Activated gamma-delta T cell (primary cell): ENCODE measurements around the gene TBL3.
"Not testable (repeated sequence)": the region's sequence is repeated elsewhere in the genome, so short reads cannot be mapped to it uniquely, and the experiment has no call there.

Source experiments
- DNase-seq: peaks from one replicate; lab custom pipeline; 2025; lab: John Stamatoyannopoulos, UW
- total RNA-seq, 2 donors: gene quantifications; one replicate each; lab custom pipeline; 2026; lab: John Stamatoyannopoulos, UW

The TBL3 gene
- 42.4 to 42.8 reads per million in 2 donors for total RNA-seq

- DNase-seq = peak; percentile 97
Observed at GRCh38 chr16:1971796-1972489, at the start of gene TBL3. TBL3 (plus strand) TSS chr16:1972053; CDS start chr16:1972165, 112 bp downstream.

DNA sequence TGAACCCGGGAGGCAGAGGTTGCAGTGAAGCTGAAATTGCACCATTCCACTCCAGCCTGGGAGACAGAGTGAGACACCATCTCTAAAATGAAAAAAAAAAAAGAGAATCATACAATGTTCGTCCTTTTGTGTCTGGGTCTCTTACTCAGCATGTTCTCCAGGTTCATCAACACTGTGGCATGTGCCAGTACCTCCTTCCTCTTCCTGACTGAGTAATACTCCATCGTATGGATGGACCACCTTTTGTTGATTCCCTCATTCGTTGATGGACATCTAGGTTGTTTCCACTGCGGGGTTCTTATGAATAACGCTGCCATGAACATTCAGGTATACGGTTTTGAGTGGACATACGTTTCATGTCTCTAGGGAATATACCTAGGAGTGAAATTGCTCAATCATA lies 49.5 kb upstream of the TBL3 start:
- DNase-seq = no peak

- no peak for DNase-seq
Observed at GRCh38 chr16:1923299-1924034, 48.4 kb upstream of the TBL3 start.

- no peak for DNase-seq
Observed at GRCh38 chr16:1924095-1924494, 47.8 kb upstream of the TBL3 start.

GRCh38 chr16:1926271-1926670 lies 45.6 kb upstream of the TBL3 start:
- no peak for DNase-seq

- DNase-seq = no peak
Observed at GRCh38 chr16:1929105-1929504, 42.7 kb upstream of the TBL3 start.

GRCh38 chr16:1929578-1930337 lies 42.1 kb upstream of the TBL3 start:
- DNase-seq = peak; percentile 87

GRCh38 chr16:1930338-1930720 lies 41.5 kb upstream of the TBL3 start:
- DNase-seq = no peak

- DNase-seq = no peak
Observed at GRCh38 chr16:1932050-1933028, 39.5 kb upstream of the TBL3 start.

GRCh38 chr16:1933097-1933661 lies 38.7 kb upstream of the TBL3 start:
- DNase-seq = no peak

DNA sequence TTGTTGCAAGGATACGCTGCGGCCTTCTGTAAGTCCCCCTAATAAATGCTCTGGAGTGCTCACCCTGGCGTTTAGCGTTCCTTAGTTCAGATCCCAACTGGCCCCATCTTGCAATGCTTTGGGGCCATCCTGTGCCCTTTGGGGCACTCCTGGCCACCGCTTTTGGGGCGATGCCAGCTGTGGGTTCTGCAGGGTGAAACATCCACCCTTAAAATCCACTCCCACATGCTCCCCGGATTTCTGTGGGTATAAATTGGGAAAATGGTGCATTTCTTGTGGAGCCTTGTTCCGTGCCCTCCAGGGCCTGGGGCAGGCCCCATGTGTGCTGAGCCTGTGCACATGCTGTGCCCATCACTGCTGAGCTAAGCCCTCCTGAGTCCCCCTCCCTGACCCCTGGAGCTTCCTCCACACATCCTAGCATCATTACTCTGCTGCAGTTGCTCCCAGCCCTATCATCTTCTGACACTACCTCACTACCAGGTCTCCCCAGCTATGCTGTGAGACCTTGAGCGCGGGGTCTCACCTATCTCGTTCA lies 34.8 kb upstream of the TBL3 start:
- DNase-seq = no peak

DNA sequence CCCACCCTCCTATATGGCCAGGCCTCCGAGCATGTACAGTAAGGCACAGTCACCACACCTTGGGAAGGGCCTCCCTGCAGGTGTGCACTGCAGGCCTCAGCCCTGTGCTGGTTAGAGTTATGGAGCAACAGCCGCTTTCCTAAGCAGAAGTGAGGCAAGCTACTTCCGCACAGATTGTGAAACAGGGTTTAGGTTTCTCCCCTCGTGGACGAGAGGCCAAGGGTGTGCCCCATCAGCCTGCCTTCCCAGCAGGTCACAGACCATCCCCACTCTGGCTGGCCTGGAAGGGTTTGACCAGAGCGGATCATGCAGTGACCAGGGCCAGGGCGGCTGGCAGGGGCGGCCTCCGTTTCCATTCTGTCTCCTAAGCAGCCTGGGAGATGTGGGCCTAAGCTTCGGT lies 33.5 kb upstream of the TBL3 start:
- DNase-seq = no peak

DNA sequence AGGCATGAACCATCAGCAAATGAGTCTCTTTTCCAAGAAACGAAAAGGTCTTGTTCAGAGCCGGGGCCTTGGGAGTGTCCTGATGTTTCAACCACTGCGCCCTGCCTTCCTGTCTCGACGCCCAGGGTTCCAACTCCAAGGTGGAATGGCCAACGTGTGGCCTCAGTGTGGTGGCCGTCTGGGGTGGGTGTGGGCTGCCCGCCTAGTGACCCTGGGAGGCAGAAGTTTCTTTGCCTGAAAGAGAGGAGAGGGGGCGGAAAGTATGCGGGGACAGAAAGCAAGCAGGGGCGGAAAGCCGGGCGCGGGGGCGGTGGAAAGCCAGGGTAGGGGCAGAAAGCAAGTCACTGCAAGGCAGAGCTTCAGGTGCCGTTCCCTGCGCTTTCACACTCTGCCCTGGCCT lies 32.9 kb upstream of the TBL3 start:
- DNase-seq = no peak

DNA sequence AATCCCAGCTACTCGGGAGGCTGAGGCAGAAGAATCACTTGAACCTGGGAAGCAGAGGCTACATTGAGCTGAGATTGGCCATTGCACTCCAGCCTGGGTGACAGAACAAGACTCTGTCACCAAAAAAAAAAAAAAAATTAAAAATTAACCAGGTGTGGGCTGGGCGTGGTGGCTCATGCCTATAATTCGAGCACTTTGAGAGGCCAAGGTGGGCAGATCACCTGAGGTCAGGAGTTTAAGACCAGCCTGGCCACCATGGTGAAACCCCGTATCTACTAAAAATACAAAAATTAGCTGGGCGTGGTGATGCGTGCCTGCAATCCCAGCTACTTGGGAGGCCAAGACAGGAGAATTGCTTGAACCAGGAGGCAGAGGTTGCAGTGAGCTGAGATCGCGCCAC lies 32.0 kb upstream of the TBL3 start:
- not testable (repeated sequence) for DNase-seq

DNA sequence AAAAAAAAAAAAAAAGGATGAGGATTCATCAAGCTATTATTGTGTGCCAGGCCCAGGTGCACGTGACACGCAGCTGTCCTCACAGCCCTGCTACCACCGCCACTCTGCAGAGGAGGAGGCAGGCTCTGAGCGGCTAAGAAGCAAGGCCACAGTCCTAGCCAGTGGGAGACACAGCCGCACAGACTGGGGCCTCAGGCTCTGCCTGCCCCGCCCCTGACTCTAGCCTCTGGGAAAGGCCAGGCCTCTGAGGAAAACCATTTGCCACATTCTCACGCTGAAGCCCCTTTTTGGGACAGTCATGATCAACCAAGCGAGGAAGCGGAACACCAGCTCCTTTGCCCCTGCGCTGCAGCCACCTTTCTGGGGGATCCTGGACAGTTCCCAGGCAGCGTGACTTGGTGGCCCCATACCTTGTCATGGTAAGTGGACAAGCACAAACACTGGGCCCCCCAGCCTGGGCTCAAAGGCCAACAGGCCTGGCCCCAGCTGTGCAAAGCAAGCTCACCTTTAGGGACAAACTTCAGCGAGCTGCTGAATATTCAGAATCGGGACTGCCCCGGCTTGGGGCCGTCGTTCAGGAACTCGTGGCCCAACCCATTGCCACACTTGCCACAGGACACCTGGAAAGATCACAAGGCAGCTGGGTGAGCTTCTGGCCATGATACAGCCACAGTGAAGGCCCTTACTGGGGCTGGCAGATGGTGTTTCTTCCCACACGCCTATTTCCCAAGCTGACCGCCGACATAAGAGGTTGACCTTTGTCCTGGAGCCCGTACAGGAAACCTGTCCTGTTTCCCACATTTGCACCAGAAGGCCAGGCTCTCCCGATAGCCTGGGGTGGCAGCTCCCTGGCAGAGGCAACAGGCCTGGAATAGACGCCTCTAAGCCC lies 31.3 kb upstream of the TBL3 start:
- no peak for DNase-seq

GRCh38 chr16:1941162-1942046 lies 30.4 kb upstream of the TBL3 start:
- DNase-seq = no peak

- DNase-seq = no peak
Observed at GRCh38 chr16:1942047-1942809, 29.6 kb upstream of the TBL3 start.
